ENCODE data around the gene ARHGAP9.
"Not testable (repeated sequence)": the region's sequence is repeated elsewhere in the genome, so short reads cannot be mapped to it uniquely, and the experiment has no call there.

ARHGAP9 gene

DNA sequence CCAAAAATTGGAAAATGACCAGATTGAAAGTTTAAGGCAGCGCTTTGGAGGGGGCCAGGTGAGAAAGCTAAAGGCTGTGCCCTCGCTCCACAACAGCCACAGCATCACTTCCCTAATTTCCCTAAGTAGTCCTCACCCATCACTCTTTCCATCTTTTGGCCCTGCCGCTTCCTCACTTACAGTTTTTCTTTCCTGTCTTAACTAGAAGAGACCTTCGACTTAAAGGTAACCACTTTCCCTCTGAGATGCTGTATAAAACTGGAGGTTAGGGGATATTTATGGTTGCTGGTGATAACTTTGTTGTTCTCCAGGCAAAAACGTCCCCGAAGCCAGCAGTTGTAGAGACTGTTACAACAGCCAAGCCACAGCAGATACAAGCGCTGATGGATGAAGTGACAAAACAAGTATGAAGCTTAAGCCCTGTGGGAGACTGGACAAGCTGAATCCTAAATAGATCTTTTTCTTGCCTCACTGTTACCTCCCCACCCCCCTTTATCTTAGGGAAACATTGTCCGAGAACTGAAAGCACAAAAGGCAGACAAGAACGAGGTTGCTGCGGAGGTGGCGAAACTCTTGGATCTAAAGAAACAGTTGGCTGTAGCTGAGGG lies 36.4 kb upstream of the ARHGAP9 start:
- TF ChIP-seq, protein P1, sequence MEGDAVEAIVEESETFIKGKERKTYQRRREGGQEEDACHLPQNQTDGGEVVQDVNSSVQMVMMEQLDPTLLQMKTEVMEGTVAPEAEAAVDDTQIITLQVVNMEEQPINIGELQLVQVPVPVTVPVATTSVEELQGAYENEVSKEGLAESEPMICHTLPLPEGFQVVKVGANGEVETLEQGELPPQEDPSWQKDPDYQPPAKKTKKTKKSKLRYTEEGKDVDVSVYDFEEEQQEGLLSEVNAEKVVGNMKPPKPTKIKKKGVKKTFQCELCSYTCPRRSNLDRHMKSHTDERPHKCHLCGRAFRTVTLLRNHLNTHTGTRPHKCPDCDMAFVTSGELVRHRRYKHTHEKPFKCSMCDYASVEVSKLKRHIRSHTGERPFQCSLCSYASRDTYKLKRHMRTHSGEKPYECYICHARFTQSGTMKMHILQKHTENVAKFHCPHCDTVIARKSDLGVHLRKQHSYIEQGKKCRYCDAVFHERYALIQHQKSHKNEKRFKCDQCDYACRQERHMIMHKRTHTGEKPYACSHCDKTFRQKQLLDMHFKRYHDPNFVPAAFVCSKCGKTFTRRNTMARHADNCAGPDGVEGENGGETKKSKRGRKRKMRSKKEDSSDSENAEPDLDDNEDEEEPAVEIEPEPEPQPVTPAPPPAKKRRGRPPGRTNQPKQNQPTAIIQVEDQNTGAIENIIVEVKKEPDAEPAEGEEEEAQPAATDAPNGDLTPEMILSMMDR (conservative IDR thresholded peaks at IDR 0.05) = no peak
- TF ChIP-seq ZFX (IDR thresholded peaks at IDR 0.05) = no peak
- peak overlapping the region; percentile 38; the same call in 1 of the 2 replicates for H3K27ac ChIP-seq

DNA sequence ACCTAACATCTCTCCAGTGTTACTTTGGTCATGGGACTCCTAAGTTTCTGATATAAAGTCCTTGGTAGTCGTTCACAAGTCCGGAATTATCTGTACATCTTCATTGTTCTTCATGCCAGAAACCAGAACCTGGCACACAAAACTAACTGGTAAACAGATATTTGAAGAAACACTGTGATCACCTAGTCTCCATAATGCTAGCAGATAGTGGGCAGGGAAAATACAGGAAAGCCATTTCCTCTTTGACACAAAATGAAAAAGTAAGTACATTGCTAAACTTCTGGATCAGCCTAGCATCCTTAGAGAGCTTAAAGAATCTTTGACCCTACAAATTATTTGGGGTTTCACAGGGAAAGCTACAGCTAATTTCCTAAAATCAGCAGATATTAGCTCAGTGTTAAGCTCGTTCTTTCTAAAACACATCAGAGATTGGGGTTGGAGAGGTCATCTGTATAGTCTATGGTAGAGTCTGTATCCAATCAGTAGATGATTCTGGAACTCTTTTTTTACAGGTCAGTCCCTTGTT lies 35.8 kb upstream of the ARHGAP9 start:
- peak overlapping the region; percentile 74 for H3K27ac ChIP-seq
- no peak for TF ChIP-seq ZFX (IDR thresholded peaks at IDR 0.05)
- TF ChIP-seq, protein P1 (conservative IDR thresholded peaks at IDR 0.05) = no peak

DNA sequence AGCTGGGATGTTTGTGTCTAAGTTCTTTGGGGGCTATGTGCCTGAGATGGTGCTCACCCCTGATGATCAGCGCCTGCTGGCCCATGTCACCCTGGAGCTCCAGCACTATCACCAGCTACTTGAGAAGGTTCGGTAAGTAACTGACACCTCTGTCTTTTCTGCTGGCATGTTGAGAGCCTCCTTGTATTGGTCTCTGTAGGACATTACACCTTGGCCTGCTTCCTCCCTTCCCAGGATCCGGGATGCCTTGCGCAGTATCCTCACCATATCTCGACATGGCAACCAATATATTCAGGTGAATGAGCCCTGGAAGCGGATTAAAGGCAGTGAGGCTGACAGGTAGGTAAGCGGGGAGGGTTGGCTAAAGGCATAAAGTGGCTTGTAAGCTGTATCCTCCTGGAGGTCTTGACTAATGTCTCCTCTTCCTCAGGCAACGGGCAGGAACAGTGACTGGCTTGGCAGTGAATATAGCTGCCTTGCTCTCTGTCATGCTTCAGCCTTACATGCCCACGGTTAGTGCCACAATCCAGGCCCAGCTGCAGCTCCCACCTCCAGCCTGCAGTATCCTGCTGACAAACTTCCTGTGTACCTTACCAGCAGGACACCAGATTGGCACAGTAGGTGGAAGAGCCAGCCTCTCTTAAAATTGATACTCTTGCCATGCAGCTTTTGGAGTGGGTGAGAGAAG lies 35.2 kb upstream of the ARHGAP9 start:
- TF ChIP-seq ZFX (IDR thresholded peaks at IDR 0.05) = no peak
- TF ChIP-seq, protein P1 (conservative IDR thresholded peaks at IDR 0.05) = no peak
- H3K27ac ChIP-seq = peak overlapping the region; percentile 74

DNA sequence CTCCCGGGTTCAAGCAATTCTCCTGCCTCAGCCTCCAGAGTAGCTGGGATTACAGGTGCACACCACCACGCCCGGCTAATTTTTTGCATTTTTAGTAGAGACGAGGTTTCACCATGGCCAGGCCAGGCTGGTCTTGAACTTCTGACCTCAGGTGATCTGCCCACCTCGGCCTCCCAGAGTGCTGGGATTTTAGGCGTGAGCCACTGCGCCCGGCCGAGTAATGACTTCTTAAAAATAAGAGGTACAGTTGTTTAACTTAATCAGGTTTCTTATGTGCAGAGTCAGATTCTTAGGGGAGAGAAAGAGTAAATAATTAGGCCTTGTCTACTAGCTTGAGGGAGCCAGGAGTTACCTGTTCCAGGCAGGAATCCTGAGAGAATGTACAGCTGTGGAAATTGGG lies 34.6 kb upstream of the ARHGAP9 start:
- peak overlapping the region; percentile 74 for H3K27ac ChIP-seq

DNA sequence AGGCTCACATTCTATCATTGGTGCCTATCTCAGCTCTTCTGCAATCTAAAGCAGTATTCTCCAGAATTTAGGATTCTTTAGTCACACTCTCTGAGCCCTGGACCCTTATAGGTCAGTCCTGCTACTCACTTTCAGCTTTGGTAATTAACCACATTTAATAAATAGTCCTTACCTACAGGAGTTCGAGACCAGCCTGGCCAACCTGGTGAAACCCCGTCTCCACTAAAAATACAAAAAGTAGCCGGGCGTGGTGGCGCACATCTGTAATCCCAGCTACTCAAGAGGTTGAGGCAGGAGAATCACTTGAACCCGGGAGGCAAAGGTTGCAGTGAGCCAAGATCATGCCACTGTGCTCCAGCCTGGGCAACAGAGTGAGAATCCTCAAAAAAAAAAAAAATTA lies 34.0 kb upstream of the ARHGAP9 start:
- not testable (repeated sequence) for H3K27ac ChIP-seq

DNA sequence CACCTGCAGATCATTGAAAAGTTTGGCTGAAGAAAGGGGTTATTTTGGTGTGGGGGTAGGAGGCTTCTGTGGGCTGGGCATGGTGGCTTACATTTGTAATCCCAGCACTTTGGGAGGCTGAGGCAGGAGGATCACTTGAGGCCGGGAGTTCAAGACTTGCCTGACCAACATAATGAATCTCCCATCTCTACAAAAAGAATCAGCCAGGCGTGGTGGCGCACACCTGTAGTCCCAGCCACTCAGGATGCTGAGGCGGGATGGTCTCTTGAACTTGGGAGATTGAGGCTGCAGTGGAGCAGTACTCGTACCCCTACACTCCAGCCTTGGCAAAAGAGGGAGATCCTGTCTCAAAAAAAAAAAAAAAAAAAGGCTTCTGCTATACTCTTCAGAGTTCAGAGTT lies 33.6 kb upstream of the ARHGAP9 start:
- TF ChIP-seq ZFX (IDR thresholded peaks at IDR 0.05) = no peak
- TF ChIP-seq, protein P1 (conservative IDR thresholded peaks at IDR 0.05) = no peak
- H3K27ac ChIP-seq = no peak overlapping the region

DNA sequence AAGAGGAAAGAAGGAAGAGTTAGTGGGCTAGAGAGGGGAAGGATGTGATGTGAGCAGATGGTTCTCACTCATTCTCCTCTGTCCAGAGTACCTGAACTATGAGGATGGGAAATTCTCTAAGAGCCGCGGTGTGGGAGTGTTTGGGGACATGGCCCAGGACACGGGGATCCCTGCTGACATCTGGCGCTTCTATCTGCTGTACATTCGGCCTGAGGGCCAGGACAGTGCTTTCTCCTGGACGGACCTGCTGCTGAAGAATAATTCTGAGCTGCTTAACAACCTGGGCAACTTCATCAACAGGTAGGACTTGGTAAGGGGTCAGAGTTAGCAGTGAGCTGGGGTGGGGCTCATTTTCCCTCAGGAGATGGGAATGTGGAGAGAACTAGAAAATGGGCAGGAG lies 33.0 kb upstream of the ARHGAP9 start:
- no peak overlapping the region for H3K27ac ChIP-seq
- TF ChIP-seq, protein P1 (conservative IDR thresholded peaks at IDR 0.05) = no peak
- no peak for TF ChIP-seq ZFX (IDR thresholded peaks at IDR 0.05)

DNA sequence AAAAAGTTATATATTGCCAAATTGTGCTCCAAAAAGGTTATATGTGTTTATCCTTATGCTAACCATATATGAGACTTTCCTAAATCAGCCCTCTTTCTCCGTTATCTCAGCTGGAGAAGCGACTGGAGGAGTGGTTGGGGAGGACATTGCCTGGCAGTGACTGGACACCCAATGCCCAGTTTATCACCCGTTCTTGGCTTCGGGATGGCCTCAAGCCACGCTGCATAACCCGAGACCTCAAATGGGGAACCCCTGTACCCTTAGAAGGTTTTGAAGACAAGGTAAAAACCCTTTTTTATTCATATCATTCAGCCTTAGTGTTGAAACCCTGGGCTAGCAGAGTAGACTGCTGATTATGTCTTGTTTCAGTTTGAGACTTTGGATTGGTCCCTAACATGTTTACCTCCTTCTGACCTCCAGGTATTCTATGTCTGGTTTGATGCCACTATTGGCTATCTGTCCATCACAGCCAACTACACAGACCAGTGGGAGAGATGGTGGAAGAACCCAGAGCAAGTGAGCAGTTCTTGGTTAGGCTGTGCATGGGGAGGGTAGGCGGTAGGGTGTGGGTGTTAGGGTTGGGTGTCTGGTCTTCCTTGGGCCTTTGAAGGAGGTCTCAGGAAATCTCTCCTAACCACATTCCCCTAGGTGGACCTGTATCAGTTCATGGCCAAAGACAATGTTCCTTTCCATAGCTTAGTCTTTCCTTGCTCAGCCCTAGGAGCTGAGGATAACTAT lies 32.1 kb upstream of the ARHGAP9 start:
- H3K27ac ChIP-seq = no peak overlapping the region
- TF ChIP-seq, protein P1 (conservative IDR thresholded peaks at IDR 0.05) = no peak
- TF ChIP-seq ZFX (IDR thresholded peaks at IDR 0.05) = no peak
